AG04450 (cell line): ENCODE measurements around the gene SH2D7. TPM values are rescaled to one million over a fixed set of nuclear protein-coding genes. Genes with fewer than 3 reads are reported as not detected.

Experiments
- CTCF ChIA-PET: fragments of 300-600, 350-600 bp; formaldehyde crosslinking; extraction: SDS; loops from one replicate; lab custom pipeline; 2022; ENCODE audit warnings: antibody characterized with exemption, inconsistent platforms; lab: Charles Lee
- POLR2A ChIA-PET: fragments of 350-600 bp; formaldehyde crosslinking; extraction: SDS; loops from one replicate; lab custom pipeline; 2021; ENCODE audit warnings: antibody characterized with exemption, inconsistent platforms; lab: Yijun Ruan, JAX
- DNase-seq: peaks from one replicate; pipeline ENCODE4 v3.0.0-alpha.2; 2011; ENCODE audit warnings: low read depth, low spot score
- H3K27ac ChIP-seq: one replicate; pipeline ENCODE4 v1.5.1; 2012; ENCODE audit warnings: low read depth, low read length, control low read depth
- H3K27me3 ChIP-seq: one replicate; pipeline ENCODE4 v1.6.0; 2012; ENCODE audit warnings: low read length; ENCODE audit not compliant: control insufficient read depth, insufficient read depth
- H3K4me3 ChIP-seq: 2 replicates; pipeline ENCODE4 v1.5.1; 2011; ENCODE audit warnings: mild to moderate bottlenecking, low read depth, low read length, control low read depth
- H3K9me3 ChIP-seq: 2 replicates; pipeline ENCODE4 v1.5.1; 2012; ENCODE audit warnings: low read length; ENCODE audit not compliant: control insufficient read depth, insufficient read depth
- CTCF ChIP-seq: IDR thresholded peaks from 2 replicates; pipeline ENCODE4 v1.5.1; 2011; ENCODE audit warnings: low read depth, low read length, control low read depth, inconsistent platforms
- polyA plus RNA-seq: library from polyadenylated mRNA; depleted of rRNA; stranded (reverse); fragments of >200 nt; gene quantifications from 2 replicates; pipeline ENCODE4 v1.2.3, GENCODE V29; 2011

Gene SH2D7
- polyA plus RNA-seq, 1 experiment = not detected

- ChIA-PET CTCF (interaction anchor here (9.6 to 10.9 kb wide), 2 partner anchors 138 to 148 kb away, joined by 192 to 327 read pairs; no protein-coding TSS in a partner anchor), POLR2A (no interaction called here)
- TF ChIP-seq CTCF = no peak
- Histone ChIP-seq H3K27ac (no peak overlapping the region), H3K4me3 (no peak overlapping the region), H3K27me3 (peaks cover 8% of the 10 kb centered on the region), H3K9me3 (no peaks in the 10 kb centered on the region)
- no peak for DNase-seq
Measured at GRCh38 chr15:78104566-78105475, 12.5 kb downstream of the SH2D7 start.

DNA sequence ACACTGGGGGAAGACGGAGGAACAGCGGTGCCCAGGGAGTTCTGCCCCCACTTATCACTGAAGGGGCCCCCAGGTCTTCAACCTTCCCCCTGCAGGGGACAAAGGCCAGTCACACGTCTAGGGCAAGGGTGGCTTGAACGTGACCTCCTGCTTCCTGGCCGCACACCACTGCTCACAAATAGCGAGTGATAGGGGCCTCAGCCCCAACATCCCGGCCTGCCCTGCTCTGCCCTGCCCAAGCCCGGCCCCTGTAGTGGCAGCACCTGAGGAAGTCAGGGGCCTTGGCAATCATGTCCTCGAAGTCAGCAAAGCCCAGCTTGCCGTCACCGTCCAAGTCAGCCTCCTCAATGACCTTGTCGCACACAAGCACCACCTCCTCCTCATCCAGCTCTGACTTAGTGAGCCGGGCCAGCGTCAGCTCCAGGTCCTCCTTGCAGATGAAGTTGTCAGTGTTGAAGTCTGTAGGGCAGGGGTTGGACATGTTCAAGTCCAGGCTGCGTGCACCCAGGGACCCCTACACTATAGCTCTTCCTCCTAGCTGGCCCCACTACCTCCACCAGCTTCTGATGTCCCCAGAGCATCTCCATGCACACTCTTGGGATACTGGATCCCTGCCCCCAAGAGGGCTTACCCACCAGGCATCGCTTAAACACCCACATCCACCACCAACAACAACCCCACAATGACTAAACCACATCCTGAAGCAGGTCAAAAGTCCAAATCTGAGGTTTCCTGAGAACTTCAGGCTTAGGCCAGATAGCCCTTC is 13.3 kb downstream of the SH2D7 start:
- no peak for DNase-seq
- POLR2A ChIA-PET = no interaction called here

DNA sequence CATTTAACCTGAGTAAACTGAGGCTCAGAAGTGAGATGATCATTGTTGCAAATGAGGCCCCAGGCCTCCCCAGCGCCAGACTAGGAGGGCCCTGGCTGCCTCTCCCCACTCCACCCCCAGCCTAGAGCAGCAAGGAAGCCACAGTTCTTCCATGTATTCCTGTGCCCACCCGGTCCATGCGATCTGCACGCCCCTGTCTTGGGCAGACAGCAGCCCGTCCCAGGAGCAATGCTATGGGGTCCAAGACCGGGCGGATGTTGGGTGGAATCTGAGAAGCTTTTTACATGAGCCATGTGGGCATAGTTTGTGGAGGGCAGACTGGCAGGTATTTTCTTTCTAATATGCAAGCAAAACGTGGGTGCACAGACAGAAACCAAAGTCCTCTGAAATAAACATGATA is 15.1 kb downstream of the SH2D7 start:
- POLR2A ChIA-PET = no interaction called here
- TF ChIP-seq CTCF = no peak
- Histone ChIP-seq H3K4me3 (no peak overlapping the region), H3K27ac (no peak overlapping the region), H3K9me3 (no peaks in the 10 kb centered on the region), H3K27me3 (peaks cover 2% of the 10 kb centered on the region)
- CTCF ChIA-PET = interaction anchor here (0.6 to 10.9 kb wide), 36 partner anchors 10 to 174 kb away, joined by 3 to 327 read pairs (median 8); no protein-coding TSS in a partner anchor
- DNase-seq = no peak

More for the DNA sequence above, 13.3 kb downstream of the SH2D7 start:
- Histone ChIP-seq H3K9me3 (no peaks in the 10 kb centered on the region), H3K4me3 (no peak overlapping the region), H3K27ac (no peak overlapping the region), H3K27me3 (peaks cover 8% of the 10 kb centered on the region)
- CTCF ChIA-PET = interaction anchor here (9.6 to 10.9 kb wide), 2 partner anchors 139 to 149 kb away, joined by 192 to 327 read pairs; no protein-coding TSS in a partner anchor
- no peak for TF ChIP-seq CTCF

- Histone ChIP-seq H3K9me3 (no peaks in the 10 kb centered on the region), H3K27me3 (no peaks in the 10 kb centered on the region), H3K27ac (peak overlapping the region; percentile 21), H3K4me3 (no peak overlapping the region)
- DNase-seq = peak; percentile 71
- ChIA-PET CTCF (interaction anchor here (0.6 to 10.9 kb wide), 52 partner anchors 9 to 381 kb away, joined by 3 to 327 read pairs (median 6); partner anchors contain the start of gene TBC1D2B), POLR2A (interaction anchor here (0.7 to 1.2 kb wide), 2 partner anchors 15 to 106 kb away, joined by 6 to 7 read pairs; no protein-coding TSS in a partner anchor)
- peak; percentile 97 for TF ChIP-seq CTCF
Measured at GRCh38 chr15:78108300-78109084, 16.1 kb downstream of the SH2D7 start.
